ENCODE results near the gene FOCAD.

GRCh38 chr9:20903212-20903611 is 219.2 kb downstream of the FOCAD start:
- no peak for TF ChIP-seq CTCF (IDR thresholded peaks at IDR 0.05)
- TF ChIP-seq POLR2A (IDR thresholded peaks at IDR 0.05) = no peak
